HepG2 (cell line): ENCODE measurements around the gene CDC42BPG.

Experiments
- SIN3A ChIP-seq: IDR thresholded peaks from 2 replicates; pipeline ENCODE4 v1.6.1; 2011; ENCODE audit warnings: low read depth, mild to moderate bottlenecking, control low read depth, low read length, borderline replicate concordance
- SMARCC2 ChIP-seq: fragments of 450-650 bp; IDR thresholded peaks from 2 replicates; pipeline ENCODE4 v1.6.1; 2017; ENCODE audit warnings: antibody characterized with exemption, mild to moderate bottlenecking
- ZNF431 ChIP-seq: sonication (generic); formaldehyde crosslinking; IDR thresholded peaks from 2 replicates; pipeline ENCODE4 v1.9.0; 2022; ENCODE audit warnings: missing genetic modification reagents, low read depth, mild to moderate bottlenecking, borderline replicate concordance
- TF ChIP-seq, protein P1 (sequence below): IDR thresholded peaks from 2 replicates; pipeline ENCODE4 v1.6.1; 2016; ENCODE audit warnings: low read depth

- no peak for TF ChIP-seq SIN3A
- no peak for TF ChIP-seq ZNF431
- TF ChIP-seq, protein P1, sequence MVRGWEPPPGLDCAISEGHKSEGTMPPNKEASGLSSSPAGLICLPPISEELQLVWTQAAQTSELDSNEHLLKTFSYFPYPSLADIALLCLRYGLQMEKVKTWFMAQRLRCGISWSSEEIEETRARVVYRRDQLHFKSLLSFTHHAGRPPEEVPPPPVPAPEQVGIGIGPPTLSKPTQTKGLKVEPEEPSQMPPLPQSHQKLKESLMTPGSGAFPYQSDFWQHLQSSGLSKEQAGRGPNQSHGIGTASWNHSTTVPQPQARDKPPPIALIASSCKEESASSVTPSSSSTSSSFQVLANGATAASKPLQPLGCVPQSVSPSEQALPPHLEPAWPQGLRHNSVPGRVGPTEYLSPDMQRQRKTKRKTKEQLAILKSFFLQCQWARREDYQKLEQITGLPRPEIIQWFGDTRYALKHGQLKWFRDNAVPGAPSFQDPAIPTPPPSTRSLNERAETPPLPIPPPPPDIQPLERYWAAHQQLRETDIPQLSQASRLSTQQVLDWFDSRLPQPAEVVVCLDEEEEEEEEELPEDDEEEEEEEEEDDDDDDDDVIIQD (CRISPR knock-in tag): no peak
- TF ChIP-seq SMARCC2: no peak
Observed at GRCh38 chr11:64880240-64881001, 36.0 kb upstream of the CDC42BPG start.
